Measurements from ENCODE around the gene ZRANB3. TPM values are rescaled to one million over a fixed set of nuclear protein-coding genes. Genes with fewer than 3 reads are reported as not detected.

The ZRANB3 gene
- total and polyA plus RNA-seq, 4 donors = 2.5 to 7.2 (median 4.1) TPM

DNA sequence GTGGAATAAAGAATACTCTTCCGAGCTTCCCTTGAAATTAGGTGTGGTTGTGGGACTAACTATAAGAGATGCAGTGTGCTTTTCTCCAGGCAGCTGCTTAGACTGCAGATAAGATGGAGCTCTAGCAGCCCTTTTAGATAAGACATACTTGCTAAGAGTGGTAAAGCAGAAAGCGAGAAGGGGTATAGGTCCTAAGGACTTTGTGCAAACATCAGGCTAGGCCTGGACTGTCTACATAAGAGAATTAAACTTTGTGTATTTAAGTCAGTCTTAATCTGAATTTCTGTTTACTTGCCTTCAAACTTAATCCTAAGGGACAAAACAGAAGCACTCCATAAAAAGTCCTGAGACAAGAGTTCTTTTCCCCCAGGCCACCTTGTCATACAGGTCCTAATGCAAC lies 260.0 kb downstream of the ZRANB3 start:
- H3K9ac ChIP-seq (ENCODE audit: low read depth in 1 of 2, low read length in 2 of 2) = no peak overlapping the region
- H3K27ac ChIP-seq (ENCODE audit: low read depth in 1 of 2, low read length in 2 of 2) = no peak overlapping the region
- H3K4me1 ChIP-seq (ENCODE audit: control insufficient read depth in 4 of 4, insufficient read depth in 4 of 4, low read length in 3 of 4) = peaks cover 0 to under 1% (median 0%) of the 10 kb centered on the region in 4 donors
- no peak overlapping the region for H3K4me3 ChIP-seq (ENCODE audit: low read depth in 1 of 3, low read length in 3 of 3)
- DNase-seq (ENCODE audit: low spot score) = no peak
- no peaks in the 10 kb centered on the region for H3K36me3 ChIP-seq (ENCODE audit: control insufficient read depth in 4 of 4, insufficient read depth in 3 of 4, low read depth in 1 of 4, low read length in 3 of 4)
- WGBS = 97% methylated on average over 2 of the region's 2 CpGs
- TF ChIP-seq, protein P1, sequence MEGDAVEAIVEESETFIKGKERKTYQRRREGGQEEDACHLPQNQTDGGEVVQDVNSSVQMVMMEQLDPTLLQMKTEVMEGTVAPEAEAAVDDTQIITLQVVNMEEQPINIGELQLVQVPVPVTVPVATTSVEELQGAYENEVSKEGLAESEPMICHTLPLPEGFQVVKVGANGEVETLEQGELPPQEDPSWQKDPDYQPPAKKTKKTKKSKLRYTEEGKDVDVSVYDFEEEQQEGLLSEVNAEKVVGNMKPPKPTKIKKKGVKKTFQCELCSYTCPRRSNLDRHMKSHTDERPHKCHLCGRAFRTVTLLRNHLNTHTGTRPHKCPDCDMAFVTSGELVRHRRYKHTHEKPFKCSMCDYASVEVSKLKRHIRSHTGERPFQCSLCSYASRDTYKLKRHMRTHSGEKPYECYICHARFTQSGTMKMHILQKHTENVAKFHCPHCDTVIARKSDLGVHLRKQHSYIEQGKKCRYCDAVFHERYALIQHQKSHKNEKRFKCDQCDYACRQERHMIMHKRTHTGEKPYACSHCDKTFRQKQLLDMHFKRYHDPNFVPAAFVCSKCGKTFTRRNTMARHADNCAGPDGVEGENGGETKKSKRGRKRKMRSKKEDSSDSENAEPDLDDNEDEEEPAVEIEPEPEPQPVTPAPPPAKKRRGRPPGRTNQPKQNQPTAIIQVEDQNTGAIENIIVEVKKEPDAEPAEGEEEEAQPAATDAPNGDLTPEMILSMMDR (IDR thresholded peaks at IDR 0.05; ENCODE audit: low read depth, low read length, missing input control) = no peak
- TF ChIP-seq YY1 (IDR thresholded peaks at IDR 0.05) = no peak
- TF ChIP-seq, protein P2, sequence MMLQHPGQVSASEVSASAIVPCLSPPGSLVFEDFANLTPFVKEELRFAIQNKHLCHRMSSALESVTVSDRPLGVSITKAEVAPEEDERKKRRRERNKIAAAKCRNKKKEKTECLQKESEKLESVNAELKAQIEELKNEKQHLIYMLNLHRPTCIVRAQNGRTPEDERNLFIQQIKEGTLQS (IDR thresholded peaks at IDR 0.05) = no peak
- TF ChIP-seq NR2F2 (IDR thresholded peaks at IDR 0.05) = no peak
- TF ChIP-seq SP1 (IDR thresholded peaks at IDR 0.05) = no peak
- TF ChIP-seq FOXA2 (IDR thresholded peaks at IDR 0.05) = no peak
- TF ChIP-seq EGR1 (IDR thresholded peaks at IDR 0.05; ENCODE audit: low read depth in 2 of 2) = no peak
- no peaks in the 10 kb centered on the region for H3K9me3 ChIP-seq (ENCODE audit: control insufficient read depth in 4 of 4, low read length in 3 of 4)
- H3K27me3 ChIP-seq (ENCODE audit: control insufficient read depth in 4 of 4, insufficient read depth in 4 of 4, low read length in 3 of 4) = no peaks in the 10 kb centered on the region

DNA sequence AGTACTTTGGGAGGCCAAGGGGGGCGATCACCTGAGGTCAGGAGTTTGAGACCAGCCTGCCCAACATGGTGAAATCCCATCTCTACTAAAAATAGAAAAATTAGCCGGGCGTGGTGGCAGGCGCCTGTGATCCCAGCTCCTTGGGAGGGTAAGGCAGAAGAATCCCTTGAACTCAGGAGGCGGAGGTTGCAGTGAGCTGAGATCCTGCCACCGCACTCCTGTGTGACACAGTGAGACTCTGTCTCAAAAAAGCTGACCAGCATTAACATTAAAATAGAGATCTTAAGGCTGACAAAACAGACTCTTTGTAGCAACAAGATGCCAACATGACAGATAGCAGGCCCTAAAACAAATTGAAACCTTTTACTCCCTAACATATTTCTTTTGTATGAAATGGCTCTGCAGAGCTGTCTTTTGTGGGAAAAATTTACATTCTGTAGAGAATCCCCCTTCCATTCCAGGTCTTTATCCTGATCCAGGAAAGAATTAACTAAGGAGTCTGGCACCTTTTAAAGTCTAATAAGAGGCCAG lies 265.0 kb downstream of the ZRANB3 start:
- TF ChIP-seq, protein P2 (IDR thresholded peaks at IDR 0.05) = no peak
- TF ChIP-seq TAF1 (conservative IDR thresholded peaks at IDR 0.05) (no peak), RAD21 (IDR thresholded peaks at IDR 0.05) (no peak), EGR1 (IDR thresholded peaks at IDR 0.05; ENCODE audit: low read depth in 2 of 2) (no peak), SP1 (IDR thresholded peaks at IDR 0.05) (no peak), NR2F2 (IDR thresholded peaks at IDR 0.05) (no peak), GABPA (IDR thresholded peaks at IDR 0.05 in 1 of 2, conservative IDR thresholded peaks at IDR 0.05 in 1 of 2) (no peak), JUND (IDR thresholded peaks at IDR 0.05) (no peak), RXRA (IDR thresholded peaks at IDR 0.05) (no peak), HNF4A (conservative IDR thresholded peaks at IDR 0.05) (no peak), HNF4G (IDR thresholded peaks at IDR 0.05) (no peak), FOXA1 (IDR thresholded peaks at IDR 0.05) (no peak), YY1 (IDR thresholded peaks at IDR 0.05) (no peak), FOXA2 (IDR thresholded peaks at IDR 0.05) (no peak)
- TF ChIP-seq, protein P3, sequence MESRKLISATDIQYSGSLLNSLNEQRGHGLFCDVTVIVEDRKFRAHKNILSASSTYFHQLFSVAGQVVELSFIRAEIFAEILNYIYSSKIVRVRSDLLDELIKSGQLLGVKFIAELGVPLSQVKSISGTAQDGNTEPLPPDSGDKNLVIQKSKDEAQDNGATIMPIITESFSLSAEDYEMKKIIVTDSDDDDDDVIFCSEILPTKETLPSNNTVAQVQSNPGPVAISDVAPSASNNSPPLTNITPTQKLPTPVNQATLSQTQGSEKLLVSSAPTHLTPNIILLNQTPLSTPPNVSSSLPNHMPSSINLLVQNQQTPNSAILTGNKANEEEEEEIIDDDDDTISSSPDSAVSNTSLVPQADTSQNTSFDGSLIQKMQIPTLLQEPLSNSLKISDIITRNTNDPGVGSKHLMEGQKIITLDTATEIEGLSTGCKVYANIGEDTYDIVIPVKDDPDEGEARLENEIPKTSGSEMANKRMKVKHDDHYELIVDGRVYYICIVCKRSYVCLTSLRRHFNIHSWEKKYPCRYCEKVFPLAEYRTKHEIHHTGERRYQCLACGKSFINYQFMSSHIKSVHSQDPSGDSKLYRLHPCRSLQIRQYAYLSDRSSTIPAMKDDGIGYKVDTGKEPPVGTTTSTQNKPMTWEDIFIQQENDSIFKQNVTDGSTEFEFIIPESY (IDR thresholded peaks at IDR 0.05) = no peak
- TF ChIP-seq, protein P4, sequence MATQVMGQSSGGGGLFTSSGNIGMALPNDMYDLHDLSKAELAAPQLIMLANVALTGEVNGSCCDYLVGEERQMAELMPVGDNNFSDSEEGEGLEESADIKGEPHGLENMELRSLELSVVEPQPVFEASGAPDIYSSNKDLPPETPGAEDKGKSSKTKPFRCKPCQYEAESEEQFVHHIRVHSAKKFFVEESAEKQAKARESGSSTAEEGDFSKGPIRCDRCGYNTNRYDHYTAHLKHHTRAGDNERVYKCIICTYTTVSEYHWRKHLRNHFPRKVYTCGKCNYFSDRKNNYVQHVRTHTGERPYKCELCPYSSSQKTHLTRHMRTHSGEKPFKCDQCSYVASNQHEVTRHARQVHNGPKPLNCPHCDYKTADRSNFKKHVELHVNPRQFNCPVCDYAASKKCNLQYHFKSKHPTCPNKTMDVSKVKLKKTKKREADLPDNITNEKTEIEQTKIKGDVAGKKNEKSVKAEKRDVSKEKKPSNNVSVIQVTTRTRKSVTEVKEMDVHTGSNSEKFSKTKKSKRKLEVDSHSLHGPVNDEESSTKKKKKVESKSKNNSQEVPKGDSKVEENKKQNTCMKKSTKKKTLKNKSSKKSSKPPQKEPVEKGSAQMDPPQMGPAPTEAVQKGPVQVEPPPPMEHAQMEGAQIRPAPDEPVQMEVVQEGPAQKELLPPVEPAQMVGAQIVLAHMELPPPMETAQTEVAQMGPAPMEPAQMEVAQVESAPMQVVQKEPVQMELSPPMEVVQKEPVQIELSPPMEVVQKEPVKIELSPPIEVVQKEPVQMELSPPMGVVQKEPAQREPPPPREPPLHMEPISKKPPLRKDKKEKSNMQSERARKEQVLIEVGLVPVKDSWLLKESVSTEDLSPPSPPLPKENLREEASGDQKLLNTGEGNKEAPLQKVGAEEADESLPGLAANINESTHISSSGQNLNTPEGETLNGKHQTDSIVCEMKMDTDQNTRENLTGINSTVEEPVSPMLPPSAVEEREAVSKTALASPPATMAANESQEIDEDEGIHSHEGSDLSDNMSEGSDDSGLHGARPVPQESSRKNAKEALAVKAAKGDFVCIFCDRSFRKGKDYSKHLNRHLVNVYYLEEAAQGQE (IDR thresholded peaks at IDR 0.05) = no peak
- TF ChIP-seq, protein P1 (IDR thresholded peaks at IDR 0.05; ENCODE audit: low read depth, low read length, missing input control) = no peak
- TF ChIP-seq, protein P5, sequence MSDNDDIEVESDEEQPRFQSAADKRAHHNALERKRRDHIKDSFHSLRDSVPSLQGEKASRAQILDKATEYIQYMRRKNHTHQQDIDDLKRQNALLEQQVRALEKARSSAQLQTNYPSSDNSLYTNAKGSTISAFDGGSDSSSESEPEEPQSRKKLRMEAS (IDR thresholded peaks at IDR 0.05) = no peak
- no peaks in the 10 kb centered on the region for H3K4me1 ChIP-seq (ENCODE audit: control insufficient read depth in 4 of 4, insufficient read depth in 4 of 4, low read length in 3 of 4)
- H3K36me3 ChIP-seq (ENCODE audit: control insufficient read depth in 4 of 4, insufficient read depth in 3 of 4, low read depth in 1 of 4, low read length in 3 of 4) = no peaks in the 10 kb centered on the region
- no peak overlapping the region for H3K9ac ChIP-seq (ENCODE audit: low read depth in 1 of 2, low read length in 2 of 2)
- 95% methylated on average over 6 of the region's 6 CpGs for WGBS
- no peak overlapping the region for H3K27ac ChIP-seq (ENCODE audit: low read depth in 1 of 2, low read length in 2 of 2)
- no peaks in the 10 kb centered on the region for H3K27me3 ChIP-seq (ENCODE audit: control insufficient read depth in 4 of 4, insufficient read depth in 4 of 4, low read length in 3 of 4)
- no peak for DNase-seq (ENCODE audit: low spot score)
- H3K9me3 ChIP-seq (ENCODE audit: control insufficient read depth in 4 of 4, low read length in 3 of 4) = no peaks in the 10 kb centered on the region
- H3K4me3 ChIP-seq (ENCODE audit: low read depth in 1 of 3, low read length in 3 of 3) = no peak overlapping the region

All from liver (tissue), 9 donors.